ENCODE results near the gene KIF26B.

The KIF26B gene

GRCh38 chr1:245361065-245361464 is 206.3 kb downstream of the KIF26B start:
- H3K4me1 ChIP-seq (ENCODE audit: low read length) = no peaks in the 10 kb centered on the region
- no peaks in the 10 kb centered on the region for H3K36me3 ChIP-seq (replicated peaks; ENCODE audit: low read depth, low read length)
- no peaks in the 10 kb centered on the region for H4K20me1 ChIP-seq (ENCODE audit: insufficient read depth, low read length)
- H3K9ac ChIP-seq (ENCODE audit: low read length) = no peak overlapping the region
- H3K9me3 ChIP-seq (ENCODE audit: insufficient read depth, low read length) = no peaks in the 10 kb centered on the region
- peaks cover 20% of the 10 kb centered on the region; the same call in 1 of the 2 replicates for H3K27me3 ChIP-seq (ENCODE audit: low read depth, low read length)
- no peaks in the 10 kb centered on the region for H3K79me2 ChIP-seq (ENCODE audit: low read length)
- no peak for TF ChIP-seq EZH2phosphoT487 (IDR thresholded peaks at IDR 0.05; ENCODE audit: low read depth)
- no peak overlapping the region for H3K4me3 ChIP-seq (ENCODE audit: low read length)
- H3K4me2 ChIP-seq (ENCODE audit: low read length) = no peak overlapping the region
- H2AFZ ChIP-seq (ENCODE audit: low read depth, low read length) = no peak overlapping the region
- H3K27ac ChIP-seq (ENCODE audit: low read length) = no peak overlapping the region

GRCh38 chr1:245361951-245362350 is 207.2 kb downstream of the KIF26B start:
- Histone ChIP-seq H3K27ac (ENCODE audit: low read length) (no peak overlapping the region), H3K4me2 (ENCODE audit: low read length) (no peak overlapping the region), H3K4me1 (ENCODE audit: low read length) (no peaks in the 10 kb centered on the region), H3K4me3 (ENCODE audit: low read length) (no peak overlapping the region), H3K36me3 (replicated peaks; ENCODE audit: low read depth, low read length) (no peaks in the 10 kb centered on the region), H3K9ac (ENCODE audit: low read length) (no peak overlapping the region), H3K27me3 (ENCODE audit: low read depth, low read length) (peaks cover 20% of the 10 kb centered on the region; the same call in 1 of the 2 replicates), H4K20me1 (ENCODE audit: insufficient read depth, low read length) (no peaks in the 10 kb centered on the region), H3K79me2 (ENCODE audit: low read length) (no peaks in the 10 kb centered on the region), H3K9me3 (ENCODE audit: insufficient read depth, low read length) (no peaks in the 10 kb centered on the region), H2AFZ (ENCODE audit: low read depth, low read length) (no peak overlapping the region)
- TF ChIP-seq EZH2phosphoT487 (IDR thresholded peaks at IDR 0.05; ENCODE audit: low read depth) = no peak

- Histone ChIP-seq H3K27ac (ENCODE audit: low read length) (no peak overlapping the region), H4K20me1 (ENCODE audit: insufficient read depth, low read length) (no peaks in the 10 kb centered on the region), H3K27me3 (ENCODE audit: low read depth, low read length) (peaks cover 20% of the 10 kb centered on the region; the same call in 1 of the 2 replicates), H2AFZ (ENCODE audit: low read depth, low read length) (no peak overlapping the region), H3K79me2 (ENCODE audit: low read length) (no peaks in the 10 kb centered on the region), H3K4me2 (ENCODE audit: low read length) (no peak overlapping the region), H3K4me3 (ENCODE audit: low read length) (no peak overlapping the region), H3K9ac (ENCODE audit: low read length) (no peak overlapping the region), H3K36me3 (replicated peaks; ENCODE audit: low read depth, low read length) (no peaks in the 10 kb centered on the region), H3K4me1 (ENCODE audit: low read length) (no peaks in the 10 kb centered on the region), H3K9me3 (ENCODE audit: insufficient read depth, low read length) (no peaks in the 10 kb centered on the region)
- no peak for TF ChIP-seq CTCF (IDR thresholded peaks at IDR 0.05; ENCODE audit: low read depth, low read length)
- TF ChIP-seq EZH2phosphoT487 (IDR thresholded peaks at IDR 0.05; ENCODE audit: low read depth) = no peak
These were observed 208.8 kb downstream of the KIF26B start for GRCh38 chr1:245363461-245364200.

GRCh38 chr1:245365095-245366020 is 210.6 kb downstream of the KIF26B start:
- H3K27me3 ChIP-seq (ENCODE audit: low read depth, low read length) = peaks cover 17% of the 10 kb centered on the region; the same call in 1 of the 2 replicates
- H3K4me2 ChIP-seq (ENCODE audit: low read length) = no peak overlapping the region
- no peaks in the 10 kb centered on the region for H3K36me3 ChIP-seq (replicated peaks; ENCODE audit: low read depth, low read length)
- no peak overlapping the region for H3K27ac ChIP-seq (ENCODE audit: low read length)
- no peak overlapping the region for H2AFZ ChIP-seq (ENCODE audit: low read depth, low read length)
- no peak overlapping the region for H3K9ac ChIP-seq (ENCODE audit: low read length)
- H3K9me3 ChIP-seq (ENCODE audit: insufficient read depth, low read length) = no peaks in the 10 kb centered on the region
- no peaks in the 10 kb centered on the region for H3K4me1 ChIP-seq (ENCODE audit: low read length)
- no peak overlapping the region for H3K4me3 ChIP-seq (ENCODE audit: low read length)
- TF ChIP-seq CTCF (IDR thresholded peaks at IDR 0.05; ENCODE audit: low read depth, low read length) = no peak
- TF ChIP-seq EZH2phosphoT487 (IDR thresholded peaks at IDR 0.05; ENCODE audit: low read depth) = no peak
- no peaks in the 10 kb centered on the region for H4K20me1 ChIP-seq (ENCODE audit: insufficient read depth, low read length)
- no peaks in the 10 kb centered on the region for H3K79me2 ChIP-seq (ENCODE audit: low read length)

All from OCI-LY3 (cell line).